Mesendoderm (in vitro differentiated cells): ENCODE data around the gene ADRA2C.

Experiments
- DNase-seq: peaks from one replicate; pipeline ENCODE4 v3.0.0; 2013
- H2AK5ac ChIP-seq: 2 replicates; pipeline ENCODE4 v1.6.1; 2013; ENCODE audit warnings: low read length, inconsistent platforms
- H2BK120ac ChIP-seq: 2 replicates; pipeline ENCODE4 v1.6.1; 2013; ENCODE audit warnings: low read depth, mild to moderate bottlenecking, low read length, moderate library complexity, mixed read lengths
- H2BK15ac ChIP-seq: replicated peaks from 2 replicates; pipeline ENCODE4 v1.6.1; 2013; ENCODE audit warnings: low read depth, mild to moderate bottlenecking, moderate library complexity
- H2BK5ac ChIP-seq: 2 replicates; pipeline ENCODE4 v1.6.1; 2013; ENCODE audit warnings: low read length, inconsistent platforms
- H3K18ac ChIP-seq: 2 replicates; pipeline ENCODE4 v1.6.1; 2013; ENCODE audit warnings: mild to moderate bottlenecking, low read length, mixed read lengths
- H3K23ac ChIP-seq: one replicate; pipeline ENCODE4 v1.6.1; 2013; ENCODE audit warnings: low read length
- H3K27ac ChIP-seq: 2 replicates; pipeline ENCODE4 v1.5.1; 2013; ENCODE audit warnings: low read depth, mild to moderate bottlenecking, inconsistent platforms, low read length, moderate library complexity
- H3K27me3 ChIP-seq: 2 replicates; pipeline ENCODE4 v1.6.1; 2013; ENCODE audit warnings: low read length, control low read depth, mild to moderate bottlenecking, inconsistent platforms; ENCODE audit not compliant: insufficient read depth, poor library complexity
- H3K36me3 ChIP-seq: 2 replicates; pipeline ENCODE4 v1.6.1; 2013; ENCODE audit warnings: low read length, inconsistent platforms; ENCODE audit not compliant: control insufficient read depth, insufficient read depth
- H3K4ac ChIP-seq: one replicate; pipeline ENCODE4 v1.6.1; 2013; ENCODE audit warnings: low read depth, mild to moderate bottlenecking, low read length, moderate library complexity
- H3K4me1 ChIP-seq: 2 replicates; pipeline ENCODE4 v1.6.1; 2013; ENCODE audit warnings: low read depth, low read length, inconsistent platforms; ENCODE audit not compliant: control insufficient read depth
- H3K4me2 ChIP-seq: 2 replicates; pipeline ENCODE4 v1.6.1; 2013; ENCODE audit warnings: low read length
- H3K4me3 ChIP-seq: 2 replicates; pipeline ENCODE4 v1.5.1; 2013; ENCODE audit warnings: mild to moderate bottlenecking, low read length
- H3K56ac ChIP-seq: one replicate; pipeline ENCODE4 v1.6.1; 2013; ENCODE audit warnings: low read length
- H3K79me1 ChIP-seq: 2 replicates; pipeline ENCODE4 v1.6.1; 2013; ENCODE audit warnings: low read length, inconsistent platforms
- H3K79me2 ChIP-seq: 2 replicates; pipeline ENCODE4 v1.6.1; 2013; ENCODE audit warnings: mild to moderate bottlenecking, low read length; ENCODE audit not compliant: control insufficient read depth, insufficient read depth
- H3K9ac ChIP-seq: 2 replicates; pipeline ENCODE4 v1.6.1; 2013; ENCODE audit warnings: low read length, inconsistent platforms
- H4K5ac ChIP-seq: one replicate; pipeline ENCODE4 v1.6.1; 2013; ENCODE audit warnings: low read length
- H4K8ac ChIP-seq: one replicate; pipeline ENCODE4 v1.6.1; 2013; ENCODE audit warnings: low read depth, mild to moderate bottlenecking, control low read depth, low read length, moderate library complexity
- WGBS: extraction: QIAGEN DNeasy Blood & Tissue Kit; methylation state at CpG from one replicate; pipeline ENCODE4 v1.1.7; 2013; ENCODE audit warnings: low lambda C conversion rate, missing lambda C conversion rate; ENCODE audit not compliant: insufficient coverage; ENCODE audit errors: extremely low coverage; 5-methylcytosine and 5-hydroxymethylcytosine counted together

ADRA2C gene

DNA sequence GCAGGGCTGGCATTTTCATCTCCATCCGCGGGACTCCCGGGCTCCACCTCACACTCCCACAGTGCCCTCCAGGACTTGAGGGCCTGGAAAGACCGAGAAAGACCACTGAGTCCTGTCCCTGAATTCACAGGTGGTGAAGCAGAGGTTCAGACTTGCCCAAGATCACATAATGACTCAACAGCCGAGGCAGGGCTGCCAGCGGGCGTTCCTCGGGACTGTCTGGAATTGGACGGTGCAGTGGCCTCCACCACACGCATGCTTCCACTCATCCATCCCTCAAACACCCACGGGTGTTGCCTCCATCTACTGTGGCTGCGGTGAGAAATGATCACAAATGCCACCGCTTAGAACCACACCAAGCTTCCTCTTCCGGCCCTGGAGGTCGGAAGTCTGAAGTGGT lies 6.9 kb upstream of the ADRA2C start:
- no peak overlapping the region for H2BK5ac ChIP-seq
- H3K4me3 ChIP-seq: no peak overlapping the region
- no peak overlapping the region for H4K5ac ChIP-seq
- no peak overlapping the region for H2BK15ac ChIP-seq
- DNase-seq: no peak
- no peak overlapping the region for H3K18ac ChIP-seq
- WGBS: no CpG with 5 or more reads among the region's 15 CpGs
- H3K4me1 ChIP-seq: no peaks in the 10 kb centered on the region
- H3K4ac ChIP-seq: no peak overlapping the region
- H3K23ac ChIP-seq: no peak overlapping the region
- H3K79me1 ChIP-seq: no peaks in the 10 kb centered on the region
- no peak overlapping the region for H3K27ac ChIP-seq
- H3K4me2 ChIP-seq: no peak overlapping the region
- H3K36me3 ChIP-seq: no peaks in the 10 kb centered on the region
- H2BK120ac ChIP-seq: no peak overlapping the region
- H3K79me2 ChIP-seq: no peaks in the 10 kb centered on the region
- no peaks in the 10 kb centered on the region for H3K27me3 ChIP-seq
- no peak overlapping the region for H2AK5ac ChIP-seq
- H4K8ac ChIP-seq: no peak overlapping the region
- H3K9ac ChIP-seq: no peak overlapping the region
- no peak overlapping the region for H3K56ac ChIP-seq

DNA sequence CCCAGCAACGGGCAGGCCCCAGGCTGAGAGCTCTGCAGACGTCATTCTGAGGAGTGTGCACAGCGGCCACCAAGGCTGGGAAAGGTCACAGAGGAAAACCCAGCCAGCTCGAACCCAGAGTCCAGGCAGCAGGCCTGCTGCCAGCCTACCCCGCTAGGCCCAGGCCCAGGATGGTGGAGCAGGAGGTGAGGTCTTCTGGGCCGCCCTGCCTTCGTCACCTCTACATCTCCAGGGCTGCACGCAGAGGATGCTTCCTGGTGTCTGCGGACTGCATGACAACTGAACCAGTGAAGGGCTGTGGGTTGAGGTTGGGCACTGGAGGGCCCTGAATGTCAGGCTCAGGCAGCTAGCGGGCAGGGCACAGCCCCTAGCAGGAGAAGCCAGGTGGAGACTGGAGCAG lies 5.8 kb upstream of the ADRA2C start:
- H4K8ac ChIP-seq: no peak overlapping the region

DNA sequence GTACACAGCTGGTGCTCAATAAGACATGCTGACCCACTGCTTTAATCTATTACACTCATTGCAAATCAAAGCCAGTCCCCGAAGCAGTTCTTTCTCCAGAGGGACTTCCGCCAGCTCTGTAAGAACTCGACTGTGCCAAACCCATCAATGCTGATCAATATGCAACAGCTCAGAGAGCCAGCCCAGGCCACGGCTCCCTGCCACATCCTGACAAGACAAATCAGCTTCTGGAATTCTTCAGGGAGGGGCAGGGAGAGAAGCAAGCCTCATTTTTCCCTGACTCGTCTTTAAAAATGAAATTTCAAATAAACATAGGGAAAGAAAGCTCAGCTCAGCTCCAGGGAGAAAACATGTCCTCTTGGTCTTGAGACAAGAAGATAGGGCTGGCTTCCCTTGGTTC lies 5.3 kb upstream of the ADRA2C start:
- Histone ChIP-seq H3K4me2 (no peak overlapping the region), H3K27me3 (no peaks in the 10 kb centered on the region), H3K36me3 (no peaks in the 10 kb centered on the region), H3K18ac (no peak overlapping the region), H4K5ac (no peak overlapping the region), H4K8ac (no peak overlapping the region), H3K56ac (no peak overlapping the region), H3K4me1 (no peaks in the 10 kb centered on the region), H3K4ac (no peak overlapping the region), H3K79me1 (no peaks in the 10 kb centered on the region), H3K79me2 (no peaks in the 10 kb centered on the region), H3K27ac (no peak overlapping the region), H2BK5ac (no peak overlapping the region), H2AK5ac (no peak overlapping the region), H2BK120ac (no peak overlapping the region), H3K23ac (no peak overlapping the region), H3K9ac (no peak overlapping the region), H3K4me3 (no peak overlapping the region), H2BK15ac (no peak overlapping the region)
- WGBS: no CpG with 5 or more reads among the region's 5 CpGs
- no peak for DNase-seq

More for the DNA sequence above, 5.8 kb upstream of the ADRA2C start:
- Histone ChIP-seq H2BK15ac (no peak overlapping the region), H3K18ac (no peak overlapping the region), H3K4ac (no peak overlapping the region), H3K27ac (no peak overlapping the region), H3K4me2 (no peak overlapping the region), H3K79me2 (no peaks in the 10 kb centered on the region), H2AK5ac (no peak overlapping the region), H3K9ac (no peak overlapping the region), H3K4me1 (no peaks in the 10 kb centered on the region), H3K79me1 (no peaks in the 10 kb centered on the region), H2BK5ac (no peak overlapping the region), H3K27me3 (no peaks in the 10 kb centered on the region), H4K5ac (no peak overlapping the region), H3K36me3 (no peaks in the 10 kb centered on the region), H3K56ac (no peak overlapping the region), H3K4me3 (no peak overlapping the region), H3K23ac (no peak overlapping the region), H2BK120ac (no peak overlapping the region)
- no peak for DNase-seq
- no CpG with 5 or more reads among the region's 10 CpGs for WGBS

GRCh38 chr4:3762264-3762663 lies 3.9 kb upstream of the ADRA2C start:
- no peak overlapping the region for H3K56ac ChIP-seq
- H2AK5ac ChIP-seq: no peak overlapping the region
- H3K36me3 ChIP-seq: no peaks in the 10 kb centered on the region
- no peak overlapping the region for H3K9ac ChIP-seq
- no peak overlapping the region for H2BK120ac ChIP-seq
- no peak overlapping the region for H2BK5ac ChIP-seq
- H3K4me2 ChIP-seq: no peak overlapping the region
- no peaks in the 10 kb centered on the region for H3K79me2 ChIP-seq
- H4K5ac ChIP-seq: no peak overlapping the region
- no CpG with 5 or more reads among the region's 8 CpGs for WGBS
- H3K27ac ChIP-seq: no peak overlapping the region
- peaks cover 1% of the 10 kb centered on the region for H3K79me1 ChIP-seq
- no peak overlapping the region for H3K18ac ChIP-seq
- no peaks in the 10 kb centered on the region for H3K27me3 ChIP-seq
- DNase-seq: no peak
- H4K8ac ChIP-seq: no peak overlapping the region
- no peak overlapping the region for H3K4me3 ChIP-seq
- no peak overlapping the region for H3K23ac ChIP-seq
- peaks cover 3% of the 10 kb centered on the region for H3K4me1 ChIP-seq
- H3K4ac ChIP-seq: no peak overlapping the region
- no peak overlapping the region for H2BK15ac ChIP-seq

DNA sequence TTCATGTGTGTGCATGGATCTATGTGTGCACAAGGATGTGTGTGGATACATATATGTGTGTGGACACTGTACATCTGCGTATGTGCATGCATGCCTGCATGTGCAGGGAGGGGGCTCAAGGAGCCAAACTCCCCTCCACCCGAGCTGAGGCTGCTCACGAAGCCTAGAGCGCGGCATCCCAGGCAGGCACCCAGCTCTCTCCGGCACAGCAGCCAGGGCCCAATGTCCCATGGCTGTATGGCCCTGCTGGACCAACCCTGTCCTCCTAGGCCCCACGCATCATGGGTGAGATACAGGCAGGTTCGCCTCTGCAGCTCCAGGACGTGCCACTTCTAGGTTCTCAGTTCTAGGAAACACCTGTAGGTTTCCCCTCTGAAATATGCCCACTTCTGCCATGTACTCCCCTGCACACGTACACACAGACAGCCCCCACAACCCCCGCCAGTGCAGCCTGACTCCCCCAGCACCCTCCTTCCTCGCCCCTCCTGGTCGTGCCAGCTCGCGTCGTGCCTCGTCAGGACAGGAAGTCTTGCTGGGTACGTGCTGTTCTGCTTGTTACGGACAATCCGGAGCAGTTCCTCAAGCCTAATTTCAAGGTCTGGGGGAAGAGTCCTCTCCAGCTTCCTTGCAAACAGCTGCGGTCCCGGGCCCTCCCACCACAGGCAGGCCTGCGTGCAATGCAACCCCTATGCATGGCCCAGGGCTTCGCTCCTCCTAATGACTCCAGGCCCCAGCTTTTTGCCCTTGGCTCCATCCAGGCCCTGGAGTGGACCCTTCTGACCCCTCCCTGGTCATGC lies 3.2 kb upstream of the ADRA2C start:
- Histone ChIP-seq H3K79me2 (no peaks in the 10 kb centered on the region), H2BK120ac (no peak overlapping the region), H3K56ac (no peak overlapping the region), H3K4me2 (no peak overlapping the region), H3K27ac (no peak overlapping the region), H4K8ac (no peak overlapping the region), H3K27me3 (no peaks in the 10 kb centered on the region), H3K4me1 (peaks cover 3% of the 10 kb centered on the region), H3K79me1 (peaks cover 1% of the 10 kb centered on the region), H2AK5ac (no peak overlapping the region), H3K9ac (no peak overlapping the region), H2BK15ac (no peak overlapping the region), H3K18ac (no peak overlapping the region), H3K36me3 (no peaks in the 10 kb centered on the region), H3K4ac (no peak overlapping the region), H4K5ac (no peak overlapping the region), H3K4me3 (no peak overlapping the region), H3K23ac (no peak overlapping the region), H2BK5ac (no peak overlapping the region)
- no CpG with 5 or more reads among the region's 24 CpGs for WGBS
- DNase-seq: no peak
